Forelimb muscle (tissue), 1 donor: Measurements from ENCODE around the gene KRT81. TPM values are rescaled to one million over a fixed set of nuclear protein-coding genes. Genes with fewer than 3 reads are reported as not detected.
"Not testable (repeated sequence)": the region's sequence is repeated elsewhere in the genome, so short reads cannot be mapped to it uniquely, and the experiment has no call there.

Source experiments
- DNase-seq: peaks from one replicate; pipeline ENCODE4 v3.0.0-alpha.2; 2013; ENCODE audit warnings: low read depth
- polyA plus RNA-seq: library from polyadenylated mRNA; unstranded; fragments of 120-200 nt; gene quantifications from one replicate; pipeline ENCODE4 v1.2.1, GENCODE V29; 2013; ENCODE audit not compliant: insufficient read length

Gene KRT81
- polyA plus RNA-seq, 1 donor = not detected

- no peak for DNase-seq
Measured at GRCh38 chr12:52274521-52275120, 16.7 kb downstream of the KRT81 start, which contains the start of gene KRT86. Gene KRT86 (plus strand): TSS chr12:52274645. CDS start chr12:52301917, 27,272 bp downstream.

GRCh38 chr12:52271158-52271557 is 20.2 kb downstream of the KRT81 start:
- no peak for DNase-seq

- DNase-seq = no peak
Measured at GRCh38 chr12:52270541-52271070, 20.7 kb downstream of the KRT81 start.

GRCh38 chr12:52268212-52268611 is 23.1 kb downstream of the KRT81 start:
- DNase-seq = no peak

GRCh38 chr12:52267699-52268098 is 23.6 kb downstream of the KRT81 start:
- no peak for DNase-seq

GRCh38 chr12:52267266-52267665 is 24.1 kb downstream of the KRT81 start:
- no peak for DNase-seq

GRCh38 chr12:52266514-52266913 is 24.8 kb downstream of the KRT81 start:
- no peak for DNase-seq

GRCh38 chr12:52264435-52264825 is 26.9 kb downstream of the KRT81 start:
- DNase-seq = peak; percentile 70

GRCh38 chr12:52263761-52264434 is 27.4 kb downstream of the KRT81 start:
- no peak for DNase-seq

GRCh38 chr12:52262286-52262685 is 29.0 kb downstream of the KRT81 start:
- no peak for DNase-seq

GRCh38 chr12:52261208-52261484 is 30.2 kb downstream of the KRT81 start:
- no peak for DNase-seq

GRCh38 chr12:52260361-52261207 is 30.8 kb downstream of the KRT81 start:
- DNase-seq = no peak

- no peak for DNase-seq
Measured at GRCh38 chr12:52259657-52260243, 31.6 kb downstream of the KRT81 start.

GRCh38 chr12:52258335-52258901 is 32.9 kb downstream of the KRT81 start:
- DNase-seq = no peak

- not testable (repeated sequence) for DNase-seq
Measured at GRCh38 chr12:52257922-52258321, 33.4 kb downstream of the KRT81 start.

- no peak for DNase-seq
Measured at GRCh38 chr12:52257074-52257551, 34.2 kb downstream of the KRT81 start.

GRCh38 chr12:52256584-52256935 is 34.8 kb downstream of the KRT81 start:
- DNase-seq = no peak

GRCh38 chr12:52255926-52256583 is 35.3 kb downstream of the KRT81 start:
- no peak for DNase-seq

GRCh38 chr12:52254965-52255751 is 36.2 kb downstream of the KRT81 start:
- no peak for DNase-seq

GRCh38 chr12:52254180-52254964 is 37.0 kb downstream of the KRT81 start:
- no peak for DNase-seq
